HG03575 (cell line): ENCODE measurements around the gene OR6B2.

ENCODE experiments used
- ATAC-seq: cut with Tn5 transposase; IDR thresholded peaks from one replicate; pipeline ENCODE4 v1.9.1; 2021; ENCODE audit not compliant: unreplicated experiment, insufficient number of reproducible peaks, low FRiP score; ENCODE audit errors: extremely low read depth

The OR6B2 gene

GRCh38 chr2:240043279-240043989 is 13.2 kb upstream of the OR6B2 start:
- no peak for ATAC-seq

GRCh38 chr2:240042740-240043139 is 12.5 kb upstream of the OR6B2 start:
- no peak for ATAC-seq

GRCh38 chr2:240041363-240041762 is 11.1 kb upstream of the OR6B2 start:
- no peak for ATAC-seq

GRCh38 chr2:240037358-240037757 is 7.1 kb upstream of the OR6B2 start:
- ATAC-seq, result no peak

GRCh38 chr2:240033330-240033678 is 3.1 kb upstream of the OR6B2 start:
- ATAC-seq, result no peak

GRCh38 chr2:240032406-240033329 is 2.4 kb upstream of the OR6B2 start:
- ATAC-seq, result no peak

GRCh38 chr2:240024766-240025165 is 5.5 kb downstream of the OR6B2 start:
- no peak for ATAC-seq

GRCh38 chr2:240023792-240024191 is 6.4 kb downstream of the OR6B2 start:
- no peak for ATAC-seq

- ATAC-seq, result no peak
These were observed 8.6 kb downstream of the OR6B2 start for GRCh38 chr2:240021488-240022104.

- no peak for ATAC-seq
These were observed 12.0 kb downstream of the OR6B2 start for GRCh38 chr2:240018071-240018750.

- no peak for ATAC-seq
These were observed 15.9 kb downstream of the OR6B2 start for GRCh38 chr2:240014327-240014726.

GRCh38 chr2:240013343-240013742 is 16.9 kb downstream of the OR6B2 start:
- ATAC-seq, result no peak

- ATAC-seq, result no peak
These were observed 27.2 kb downstream of the OR6B2 start for GRCh38 chr2:240002983-240003382.

- ATAC-seq, result no peak
These were observed 29.6 kb downstream of the OR6B2 start for GRCh38 chr2:240000671-240001070.

GRCh38 chr2:239997686-239998409 is 32.4 kb downstream of the OR6B2 start:
- ATAC-seq, result no peak

- ATAC-seq, result no peak
These were observed 36.1 kb downstream of the OR6B2 start for GRCh38 chr2:239994086-239994485.

GRCh38 chr2:239993291-239993690 is 36.9 kb downstream of the OR6B2 start:
- ATAC-seq, result no peak

- no peak for ATAC-seq
These were observed 38.4 kb downstream of the OR6B2 start for GRCh38 chr2:239991689-239992314.
